GM12878 (cell line): ENCODE data around the gene GAREM1.

Experiments
- ATF7 ChIP-seq: fragments of 450-650 bp; IDR thresholded peaks from 2 replicates; pipeline ENCODE4 v1.6.1; 2016; ENCODE audit warnings: low read depth, mild to moderate bottlenecking
- SIN3A ChIP-seq: IDR thresholded peaks from 2 replicates; pipeline ENCODE4 v1.6.1; 2012; ENCODE audit warnings: low read depth, low read length, improper control_type of control experiment
- SPI1 ChIP-seq: IDR thresholded peaks from 2 replicates; pipeline ENCODE4 v1.6.1; 2011; ENCODE audit warnings: low read depth, mild to moderate bottlenecking, low read length, moderate library complexity, borderline replicate concordance; ENCODE audit not compliant: insufficient read depth

DNA sequence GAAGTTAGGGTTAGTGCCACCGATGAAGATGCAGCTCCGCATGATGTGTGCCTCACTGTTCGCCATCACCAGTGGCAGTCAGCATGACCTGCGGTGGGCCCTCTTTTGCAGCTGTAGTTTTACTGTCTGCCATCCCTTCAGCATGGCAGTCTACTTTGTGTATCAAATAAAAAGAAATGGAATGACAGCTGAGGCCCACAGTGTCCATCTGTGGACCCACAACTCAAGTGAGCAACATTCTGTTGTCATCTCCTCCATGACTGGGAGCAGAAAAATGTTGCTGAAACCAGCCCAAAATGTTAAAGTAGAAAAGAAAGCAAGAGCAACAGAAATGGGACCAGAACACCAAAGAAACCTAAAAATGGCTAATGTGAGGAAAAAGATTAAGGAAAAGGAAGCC, 152.1 kb downstream of the GAREM1 start:
- no peak for TF ChIP-seq SIN3A
- no peak for TF ChIP-seq SPI1
- no peak for TF ChIP-seq ATF7
